ENCODE measurements around the gene BOLL.
"Not testable (repeated sequence)": the region's sequence is repeated elsewhere in the genome, so short reads cannot be mapped to it uniquely, and the experiment has no call there.

The BOLL gene

DNA sequence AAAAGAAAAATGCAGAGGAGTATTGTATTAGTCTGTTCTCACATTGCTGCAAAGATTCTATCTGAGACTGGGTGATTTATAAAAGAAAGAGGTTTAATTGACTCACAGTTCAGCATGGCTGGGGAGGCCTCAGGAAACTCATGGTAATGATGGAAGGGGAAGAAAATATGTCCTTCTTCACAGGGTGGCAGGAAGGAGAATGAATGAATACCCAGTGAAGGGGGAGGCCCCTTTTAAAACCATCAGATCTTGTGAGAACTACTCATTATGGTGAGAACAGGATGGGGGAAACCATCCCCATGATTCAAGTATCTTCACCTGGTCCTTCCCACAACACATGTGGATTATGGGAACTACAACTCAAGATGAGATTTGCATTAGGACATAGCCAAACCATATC, 10.2 kb upstream of the BOLL start:
- DNase-seq (ENCODE audit: low spot score), result no peak

DNA sequence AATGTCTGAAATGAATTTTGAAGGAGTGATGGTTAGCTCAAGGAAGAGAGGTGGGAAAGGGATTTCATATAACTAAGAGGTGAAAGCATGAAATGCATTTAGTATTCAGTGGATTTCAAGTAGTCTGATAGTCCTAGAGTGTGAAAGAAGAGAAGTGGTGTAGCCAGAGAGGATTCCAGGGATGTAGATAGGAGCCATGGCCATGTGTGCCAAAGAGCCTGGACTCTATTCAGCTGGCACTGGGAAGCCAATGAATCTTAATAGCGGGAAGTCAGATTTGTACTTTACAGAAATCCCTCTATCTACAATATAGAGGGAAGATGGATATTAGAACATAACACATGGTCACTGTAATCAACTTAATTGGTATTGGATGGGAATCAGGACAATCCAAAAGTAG, 8.3 kb upstream of the BOLL start:
- no peak for DNase-seq (ENCODE audit: low spot score)

DNA sequence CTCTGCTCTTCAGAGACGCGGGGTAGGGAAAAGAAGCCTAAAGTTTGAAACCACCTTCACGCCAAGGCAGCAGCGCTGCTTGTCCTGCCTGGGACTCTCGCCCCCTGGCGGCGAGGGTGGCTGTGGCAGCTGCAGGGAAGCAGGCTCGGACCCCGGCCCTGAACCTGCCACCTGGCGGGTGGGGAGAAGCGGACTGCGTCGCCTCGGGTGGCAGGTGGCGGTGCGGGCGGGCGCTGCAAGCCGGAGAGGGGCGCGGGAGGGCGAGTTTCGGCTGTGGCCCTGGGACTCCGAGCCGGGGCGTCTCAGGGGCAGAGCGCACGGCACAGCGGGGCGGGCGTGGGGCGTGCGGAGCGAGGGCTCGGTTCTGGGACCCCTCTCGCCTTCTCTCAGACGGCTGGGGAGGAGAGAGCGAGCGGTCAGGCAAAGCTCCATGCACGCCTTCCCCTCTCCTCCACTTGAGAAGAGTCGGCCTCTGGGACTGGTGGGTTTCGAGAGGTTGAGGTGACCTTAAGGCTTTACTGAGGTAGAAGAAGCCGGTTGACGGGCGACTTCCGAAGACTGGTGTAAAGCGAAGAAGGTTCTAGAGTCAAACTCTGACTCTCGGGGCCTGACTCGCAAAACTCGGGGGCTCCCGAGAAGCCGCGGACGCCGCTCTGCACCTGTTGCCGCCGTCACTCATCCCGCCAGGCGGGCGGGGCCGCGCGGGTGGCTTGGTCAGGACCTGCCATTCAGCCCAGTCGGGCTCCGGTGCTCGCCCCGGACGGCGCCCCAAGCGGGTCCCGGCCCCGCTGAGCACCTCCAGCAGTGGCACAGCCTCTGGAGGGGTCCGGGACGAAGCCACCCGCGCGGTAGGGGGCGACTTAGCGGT, 1.1 kb upstream of the BOLL start:
- peak; percentile 49 for DNase-seq (ENCODE audit: low spot score)

DNA sequence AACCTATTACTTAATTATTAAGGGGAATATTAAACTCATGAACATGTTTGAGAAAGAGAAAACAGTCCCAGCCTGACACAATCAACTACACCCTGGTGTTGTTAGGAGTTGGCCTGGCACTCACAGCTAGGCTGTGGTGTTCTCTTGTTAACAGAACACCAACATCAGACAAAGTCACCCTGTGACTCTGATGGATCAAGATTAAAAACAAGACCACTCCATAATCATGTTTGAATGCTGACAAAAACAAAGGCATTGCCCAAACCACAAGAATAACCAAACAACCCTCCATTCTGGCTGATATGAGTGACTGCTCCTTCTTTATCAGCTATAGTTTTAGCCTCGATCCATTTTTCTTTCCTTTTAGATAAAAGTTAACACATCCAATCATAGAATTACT, 3.0 kb downstream of the BOLL start:
- DNase-seq (ENCODE audit: low spot score), result no peak

DNA sequence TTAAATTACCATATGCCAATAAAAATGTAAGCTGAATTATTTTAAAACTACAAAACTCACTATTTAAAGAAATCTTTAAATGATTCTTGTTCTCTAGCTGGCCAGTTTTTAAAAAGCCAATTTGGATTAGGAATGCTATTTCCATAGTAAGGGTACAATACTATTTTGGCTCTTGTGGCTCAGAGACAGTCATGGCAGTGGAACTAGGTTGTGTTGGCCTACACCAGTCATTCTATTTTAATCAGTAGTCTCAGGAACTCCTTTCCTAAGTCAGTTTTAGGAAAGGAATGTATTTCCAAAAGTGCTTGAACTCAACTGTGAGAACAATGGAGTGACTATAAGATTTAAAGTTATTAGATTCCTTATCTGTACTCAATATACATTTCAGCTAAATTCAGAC, 5.9 kb downstream of the BOLL start:
- DNase-seq (ENCODE audit: low spot score), result no peak

DNA sequence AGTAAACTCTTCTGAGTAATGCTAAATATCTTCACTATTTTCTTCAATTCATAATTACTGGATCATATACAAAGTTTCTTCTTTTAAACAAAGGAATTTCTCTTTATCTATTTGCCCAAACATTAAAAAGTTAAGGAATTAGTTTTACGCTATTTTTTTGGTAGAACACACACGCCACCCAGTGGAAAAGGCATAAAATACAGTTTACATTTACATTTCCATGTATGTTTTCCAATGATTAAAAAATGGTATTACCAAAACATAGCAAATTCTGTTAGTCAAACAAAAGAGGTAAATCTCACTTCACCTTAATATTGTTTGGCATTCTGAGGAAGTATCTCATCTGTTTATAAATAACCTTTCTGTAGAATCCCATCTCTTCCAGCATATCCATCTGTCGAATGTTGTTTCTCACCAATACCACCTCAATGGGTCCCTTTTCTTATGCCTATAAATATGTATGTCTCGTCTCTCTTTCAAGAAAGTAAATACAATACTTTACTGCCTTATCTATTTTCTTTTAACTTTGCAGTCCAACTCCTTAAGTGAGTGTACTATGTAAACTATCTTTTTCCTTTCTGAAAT, 7.2 kb downstream of the BOLL start:
- DNase-seq (ENCODE audit: low spot score), result peak; percentile 49

DNA sequence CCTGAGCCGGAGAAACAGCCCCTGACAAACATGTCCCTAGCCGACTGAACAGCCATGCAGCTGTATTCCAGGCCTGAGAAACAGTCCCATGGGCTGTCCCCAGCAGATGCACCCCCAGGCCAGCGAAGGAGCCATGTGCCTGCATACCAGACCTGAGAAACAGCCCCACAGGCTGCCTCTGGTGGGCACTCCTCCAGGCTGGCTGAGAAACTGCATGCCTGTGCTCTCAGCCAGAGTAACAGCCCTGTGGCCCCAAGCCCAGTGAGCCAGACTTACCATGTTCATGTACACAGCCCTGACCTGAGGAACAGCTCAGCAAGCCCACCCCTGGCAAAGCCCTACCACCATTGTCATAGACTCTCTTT, 24.8 kb downstream of the BOLL start:
- no peak for DNase-seq (ENCODE audit: low spot score)

DNA sequence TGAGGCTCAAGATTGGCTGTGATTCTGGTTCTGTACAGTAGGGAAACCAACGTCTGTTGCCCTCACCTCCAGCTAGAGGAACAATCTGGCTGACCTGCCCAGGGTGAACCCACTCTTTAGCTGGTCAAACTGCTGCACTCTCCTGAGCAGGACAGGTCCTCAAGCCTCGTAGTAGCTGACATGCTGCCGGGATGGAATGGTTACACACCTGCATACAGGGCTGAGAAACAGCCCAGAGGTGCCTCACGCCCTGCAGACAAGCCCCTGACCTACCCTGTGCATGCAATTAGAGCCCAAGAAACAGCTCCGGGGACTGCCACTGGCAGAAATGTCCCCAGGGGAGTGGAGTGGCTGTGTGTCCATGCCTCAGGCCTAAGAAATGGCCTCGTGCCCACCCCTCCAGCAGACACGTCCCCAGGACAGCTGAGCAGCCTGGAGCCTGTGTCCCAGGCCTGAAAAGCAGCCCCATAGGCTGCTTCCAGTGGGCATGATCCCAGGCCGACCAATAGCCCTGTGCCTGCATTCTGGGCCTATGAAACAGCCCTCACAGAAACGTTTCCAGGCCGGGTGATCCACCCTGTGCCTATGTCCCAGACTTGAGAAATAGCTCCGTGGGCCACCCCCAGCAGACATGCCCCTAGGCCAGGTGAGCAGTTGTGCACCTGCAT, 25.4 kb downstream of the BOLL start:
- DNase-seq (ENCODE audit: low spot score), result no peak

DNA sequence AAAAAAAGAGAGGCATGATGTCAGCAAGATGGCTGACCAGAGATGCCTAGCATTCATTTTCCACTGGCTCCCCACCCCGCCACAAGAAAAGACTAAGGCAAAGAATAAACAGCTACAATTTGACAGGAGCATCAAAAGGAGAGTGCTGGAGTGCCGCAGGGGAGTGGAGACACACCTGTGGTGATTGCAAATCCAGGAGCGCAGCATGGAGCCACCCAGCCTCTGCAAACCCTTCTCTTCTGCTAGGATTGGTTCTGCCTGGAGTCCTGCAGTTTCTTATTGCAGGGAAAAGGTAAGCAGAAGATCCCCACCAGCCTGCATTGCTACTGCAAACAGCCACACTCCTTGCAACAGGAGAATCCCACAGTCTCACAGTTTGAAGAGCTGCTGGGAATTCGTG, 26.1 kb downstream of the BOLL start:
- DNase-seq (ENCODE audit: low spot score), result no peak

DNA sequence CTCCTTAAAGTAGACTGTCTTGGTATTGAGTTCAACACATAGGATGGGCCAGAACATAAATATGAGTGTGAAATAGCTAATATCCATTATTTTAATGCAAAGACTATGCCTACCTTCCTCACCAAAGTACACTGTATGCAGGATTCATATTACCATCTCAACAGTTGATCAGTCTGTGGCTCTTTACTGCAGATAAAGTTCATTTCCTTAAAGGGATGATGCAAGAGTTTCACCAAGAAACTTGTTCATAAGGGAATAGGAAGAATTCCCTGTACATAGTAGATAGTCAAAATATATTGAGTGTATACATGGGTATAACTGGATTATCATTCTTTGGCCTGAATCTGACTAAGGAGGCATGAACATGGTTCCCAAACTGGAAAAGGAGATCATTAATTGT, 44.9 kb downstream of the BOLL start:
- DNase-seq (ENCODE audit: low spot score), result no peak

DNA sequence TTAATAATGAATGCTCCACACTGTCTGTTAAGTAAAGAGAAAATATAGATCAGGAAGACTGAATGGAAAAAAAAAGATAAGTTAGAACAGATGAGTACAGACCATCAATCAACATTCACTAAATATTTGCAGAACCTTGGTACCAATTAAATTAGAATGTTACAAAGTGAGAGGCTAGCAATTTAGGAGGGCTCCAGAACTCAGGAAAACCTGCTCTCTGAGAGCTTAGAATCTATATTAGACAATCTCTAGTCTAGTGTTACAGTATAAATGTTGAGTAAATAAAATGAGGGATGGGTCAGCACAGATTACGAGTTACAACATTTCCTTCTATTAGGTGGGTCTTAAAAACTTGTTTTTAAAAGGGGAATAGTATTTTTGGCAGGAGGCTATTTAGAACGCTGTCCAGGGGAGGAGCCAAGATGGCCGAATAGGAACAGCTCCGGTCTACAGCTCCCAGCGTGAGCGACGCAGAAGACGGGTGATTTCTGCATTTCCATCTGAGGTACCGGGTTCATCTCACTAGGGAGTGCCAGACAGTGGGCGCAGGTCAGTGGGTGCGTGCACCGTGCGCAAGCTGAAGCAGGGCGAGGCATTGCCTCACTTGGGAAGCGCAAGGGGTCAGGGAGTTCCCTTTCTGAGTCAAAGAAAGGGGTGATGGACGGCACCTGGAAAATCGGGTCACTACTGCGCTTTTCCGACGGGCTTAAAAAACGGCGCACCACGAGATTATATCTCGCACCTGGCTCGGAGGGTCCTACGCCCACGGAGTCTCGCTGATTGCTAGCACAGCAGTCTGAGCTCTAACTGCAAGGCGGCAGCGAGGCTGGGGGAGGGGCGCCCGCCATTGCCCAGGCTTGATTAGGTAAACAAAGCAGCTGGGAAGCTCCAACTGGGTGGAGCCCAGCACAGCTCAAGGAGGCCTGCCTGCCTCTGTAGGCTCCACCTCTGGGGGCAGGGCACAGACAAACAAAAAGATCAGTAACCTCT, 56.3 kb downstream of the BOLL start:
- not testable (repeated sequence) for DNase-seq (ENCODE audit: low spot score)

DNA sequence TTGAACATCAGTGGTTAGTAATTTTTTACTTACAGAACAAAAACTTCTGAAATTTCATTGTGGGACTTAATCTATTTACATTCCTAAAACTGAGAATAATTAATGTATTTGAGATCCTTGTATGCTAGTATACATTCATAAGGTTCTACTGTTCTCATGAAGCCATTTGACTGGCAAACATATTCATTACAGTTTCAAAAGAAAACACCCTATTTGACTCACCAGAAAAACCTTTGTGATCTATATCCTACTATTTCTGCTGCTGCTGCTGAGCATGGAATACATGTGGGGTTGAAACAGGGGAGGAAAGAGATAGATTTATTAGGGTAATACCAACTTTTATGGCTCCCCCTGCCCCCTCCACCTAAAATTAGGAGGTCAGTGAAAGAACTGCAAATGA, 58.1 kb downstream of the BOLL start:
- DNase-seq (ENCODE audit: low spot score), result no peak

DNA sequence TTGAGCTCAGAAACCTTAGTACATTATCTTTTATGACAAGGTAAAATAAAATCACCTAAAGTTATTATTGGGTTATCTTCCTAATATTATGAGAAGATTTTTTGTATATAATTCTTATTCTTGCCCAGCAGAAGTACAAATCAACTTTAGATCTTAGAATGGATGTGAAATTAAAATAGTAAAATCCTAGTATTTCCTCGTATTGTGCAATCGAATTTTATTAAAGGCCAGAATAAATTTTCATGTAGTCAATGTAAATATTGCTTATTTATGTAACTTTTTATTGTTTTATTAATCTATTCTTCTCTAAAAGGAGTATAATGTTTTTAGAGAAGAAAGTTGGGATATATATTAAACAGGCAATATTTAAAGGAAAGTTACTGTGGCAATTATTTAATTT, 67.3 kb downstream of the BOLL start:
- no peak for DNase-seq (ENCODE audit: low spot score)

DNA sequence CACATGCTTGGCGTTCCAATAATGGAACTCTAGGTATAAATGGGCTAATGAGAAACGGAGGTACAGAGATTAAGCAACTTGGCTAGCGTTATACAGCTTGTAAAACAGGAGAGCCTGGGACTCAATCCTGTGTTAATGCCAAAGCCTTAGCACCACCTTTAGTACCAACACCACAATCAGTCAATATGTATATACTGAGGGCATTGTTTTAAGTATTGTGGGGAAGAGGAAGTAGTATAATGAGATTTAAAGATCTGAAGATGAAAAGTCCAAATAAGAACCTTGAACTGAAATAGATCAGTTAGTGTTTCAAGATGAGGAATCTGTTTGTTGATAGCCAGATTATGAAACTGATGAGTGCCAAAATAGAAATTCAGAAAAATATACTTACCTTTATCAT, 71.8 kb downstream of the BOLL start:
- DNase-seq (ENCODE audit: low spot score), result no peak

DNA sequence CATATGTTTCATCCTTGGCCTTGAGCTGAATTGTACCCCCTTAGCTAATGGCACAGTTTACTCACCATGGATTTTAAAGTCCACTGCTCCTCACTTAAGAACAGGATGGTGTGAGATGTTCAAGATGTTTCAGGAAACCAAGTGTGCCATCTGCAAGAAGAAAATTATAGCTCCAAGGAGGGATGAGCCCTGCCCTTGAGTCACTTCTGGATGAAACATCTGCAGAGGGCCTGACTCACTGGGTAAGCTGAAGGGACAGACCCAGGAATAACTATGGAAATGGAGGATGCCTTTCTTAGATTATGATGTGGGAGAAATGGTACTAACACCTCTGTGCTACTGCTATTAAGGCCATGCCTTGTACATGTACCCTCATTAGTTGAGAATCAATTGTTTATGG, 73.5 kb downstream of the BOLL start:
- peak; percentile 28 for DNase-seq (ENCODE audit: low spot score)

DNA sequence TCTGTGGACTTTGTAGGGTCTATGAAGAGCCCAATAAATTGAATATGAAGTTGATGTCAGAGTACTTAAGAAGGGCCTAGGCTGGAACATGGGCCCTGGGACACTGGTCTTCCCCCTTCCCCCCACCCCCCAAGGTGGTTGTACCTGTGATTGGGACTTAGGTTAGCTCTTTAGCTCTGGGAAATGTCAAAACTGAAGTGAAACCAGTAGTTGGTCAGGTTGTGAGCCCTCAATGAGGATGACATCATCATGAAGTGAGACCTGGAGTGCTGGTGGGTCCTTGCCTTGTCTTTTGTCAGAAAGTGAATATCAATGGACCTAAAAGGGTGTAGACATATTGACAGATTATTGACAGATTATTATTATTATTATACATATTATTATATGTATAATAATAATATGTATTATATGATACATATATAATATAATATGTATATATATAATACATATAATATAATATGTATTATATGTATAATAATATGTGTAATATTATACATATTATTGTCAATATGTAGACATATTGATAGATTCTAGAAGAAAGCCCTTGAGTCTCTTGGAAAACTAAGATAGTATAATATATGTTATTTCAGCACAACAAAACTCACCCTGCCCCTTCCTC, 74.6 kb downstream of the BOLL start:
- DNase-seq (ENCODE audit: low spot score), result no peak

DNA sequence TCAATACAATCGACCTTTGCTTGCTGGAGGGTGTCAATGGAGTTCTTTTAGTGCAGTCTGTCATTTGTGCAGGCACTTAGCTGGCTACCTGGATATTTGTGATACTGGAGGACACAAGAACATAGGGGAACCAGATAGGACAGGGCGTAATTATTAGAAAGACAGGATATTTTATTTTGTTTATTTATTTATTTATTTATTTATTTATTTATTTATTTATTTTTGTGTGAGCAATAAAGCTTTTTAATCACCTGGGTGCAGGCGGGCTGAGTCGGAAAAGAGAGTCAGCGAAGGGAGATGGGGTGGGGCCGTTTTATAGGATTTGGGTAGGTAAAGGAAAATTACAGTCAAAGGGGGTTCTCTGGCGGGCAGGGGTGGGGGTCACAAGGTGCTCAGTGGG, 76.0 kb downstream of the BOLL start:
- DNase-seq (ENCODE audit: low spot score), result not testable (repeated sequence)

DNA sequence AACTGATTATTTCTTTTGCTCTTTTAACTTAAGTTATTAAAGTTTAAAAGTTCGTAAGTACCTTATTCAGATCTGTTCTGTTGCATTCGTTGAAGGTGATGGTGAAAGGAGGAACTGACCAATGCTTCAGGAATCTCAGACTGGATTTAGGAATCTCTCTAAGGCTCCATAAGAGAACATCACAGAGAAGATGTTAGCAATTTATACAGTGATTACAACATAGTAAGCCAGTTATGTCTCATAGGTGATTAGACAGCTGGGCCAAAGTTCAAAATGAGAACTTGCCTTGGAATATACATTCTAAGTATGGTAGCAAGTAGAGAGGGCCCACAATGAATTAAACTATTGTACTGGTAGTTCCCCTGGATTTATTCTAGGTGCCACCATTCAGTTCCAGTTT, 76.8 kb downstream of the BOLL start:
- DNase-seq (ENCODE audit: low spot score), result peak; percentile 72

DNA sequence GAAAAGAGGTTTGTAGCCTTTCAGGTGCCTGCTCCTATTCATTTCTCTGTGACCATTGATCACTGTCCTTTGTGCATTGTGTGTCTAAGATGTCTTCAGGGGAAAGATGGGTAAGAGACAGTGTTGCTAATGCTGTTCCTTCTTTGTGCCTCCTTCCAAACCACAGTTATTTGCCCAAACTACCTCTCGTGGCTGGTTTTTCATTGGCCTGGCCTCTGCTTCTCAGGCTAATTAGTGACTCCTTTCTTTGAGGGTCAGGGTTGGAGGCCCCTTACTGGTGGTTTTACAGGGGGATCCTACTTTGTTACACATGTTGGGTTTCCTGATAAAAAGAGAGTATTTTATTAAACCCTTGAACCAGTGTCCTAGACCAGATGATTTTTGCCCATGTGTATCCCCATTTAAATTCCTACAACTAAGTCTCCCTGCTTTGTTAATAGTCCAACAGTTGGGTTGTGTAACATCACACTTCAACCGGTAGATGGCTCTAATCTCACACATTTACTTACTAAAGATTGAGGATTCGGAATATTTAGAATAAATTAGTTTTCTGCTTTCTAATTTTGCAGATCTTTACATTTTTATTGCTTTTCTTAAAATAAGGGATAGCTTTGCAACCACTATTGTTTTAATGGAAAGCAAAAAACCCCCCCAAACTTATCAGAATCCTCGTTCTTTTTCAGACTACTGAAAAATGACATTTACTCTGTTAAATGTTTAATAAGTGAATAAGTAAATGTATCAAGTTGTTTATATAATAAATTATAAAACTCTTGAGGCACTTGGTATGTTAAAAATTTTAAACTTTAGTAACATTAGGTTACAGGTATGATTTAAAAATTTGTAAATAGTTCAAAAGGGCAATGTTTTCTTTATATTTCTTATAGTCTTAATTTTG, 77.6 kb downstream of the BOLL start:
- DNase-seq (ENCODE audit: low spot score), result peak; percentile 57

DNA sequence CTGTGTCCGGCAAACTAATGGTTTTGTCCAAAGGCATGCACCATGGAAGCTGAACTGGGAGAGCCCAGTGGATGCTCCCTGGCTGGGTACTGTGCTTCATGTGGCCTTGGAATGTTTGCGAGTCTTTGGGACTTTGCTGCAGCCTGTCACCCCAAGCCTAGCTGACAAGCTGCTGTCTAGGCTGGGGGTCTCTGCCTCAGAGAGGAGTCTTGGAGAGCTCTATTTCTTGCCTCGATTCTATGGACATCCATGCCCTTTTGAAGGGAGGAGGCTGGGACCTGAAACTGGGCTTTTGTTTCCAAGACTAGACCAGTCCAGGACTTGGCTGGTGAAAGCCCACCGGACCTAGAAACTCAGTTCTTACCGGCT, 78.3 kb downstream of the BOLL start:
- peak; percentile 4 for DNase-seq (ENCODE audit: low spot score)

Data from kidney tubule cell (primary cell).